MCF 10A (cell line): ENCODE results near the gene PVALEF. TPM values are rescaled to one million over a fixed set of nuclear protein-coding genes. Genes with fewer than 3 reads are reported as not detected.

ENCODE experiments used
- BruUV-seq: library from RNA; stranded (reverse); fragments of 400-500 nt; replicated peaks from 2 replicates; lab custom pipeline; 2021; lab: Mats Ljungman, UMichigan
- CTCF ChIA-PET: fragments of 300-600 bp; sonication (Branson Sonifier 250); formaldehyde crosslinking; extraction: SDS; loops from one replicate; lab custom pipeline; 2021; ENCODE audit warnings: antibody characterized with exemption, inconsistent platforms; lab: Yijun Ruan, JAX
- POLR2A ChIA-PET: fragments of 300-600, 350-650 bp; sonication (Branson Sonifier 250); formaldehyde crosslinking; extraction: SDS; loops from one replicate; lab custom pipeline; 2020; ENCODE audit warnings: antibody characterized with exemption, inconsistent platforms; lab: Yijun Ruan, JAX
- DNase-seq: peaks from one replicate; pipeline ENCODE4 v3.0.0-alpha.2; 2018; ENCODE audit not compliant: unreplicated experiment
- H3K27ac Mint-ChIP-seq: one replicate; pipeline ENCODE4 v1.8.0; 2022; ENCODE audit warnings: mild to moderate bottlenecking, low read depth, mixed read lengths; ENCODE audit not compliant: unreplicated experiment
- H3K27me3 Mint-ChIP-seq: one replicate; pipeline ENCODE4 v1.8.0; 2022; ENCODE audit warnings: mixed read lengths; ENCODE audit not compliant: insufficient read depth, unreplicated experiment
- H3K36me3 Mint-ChIP-seq: one replicate; pipeline ENCODE4 v1.8.0; 2022; ENCODE audit warnings: mild to moderate bottlenecking, moderate library complexity, mixed read lengths; ENCODE audit not compliant: insufficient read depth, unreplicated experiment
- H3K4me1 Mint-ChIP-seq: one replicate; pipeline ENCODE4 v1.8.0; 2022; ENCODE audit warnings: mixed read lengths; ENCODE audit not compliant: insufficient read depth, unreplicated experiment
- H3K4me3 Mint-ChIP-seq: one replicate; pipeline ENCODE4 v1.8.0; 2022; ENCODE audit warnings: mild to moderate bottlenecking, moderate library complexity, mixed read lengths; ENCODE audit not compliant: unreplicated experiment
- H3K9me3 Mint-ChIP-seq: one replicate; pipeline ENCODE4 v1.8.0; 2022; ENCODE audit warnings: mixed read lengths; ENCODE audit not compliant: unreplicated experiment
- CTCF ChIP-seq: fragments of 200-600 bp; IDR thresholded peaks from one replicate; pipeline ENCODE4 v1.8.0; 2022; ENCODE audit warnings: antibody characterized with exemption, mild to moderate bottlenecking; ENCODE audit not compliant: unreplicated experiment
- intact Hi-C: fragments of 100-400 bp; cut with micrococcal nuclease; formaldehyde crosslinking; loops from 2 replicates; pipeline ENCODE4 v1.14.1; 2022
- total RNA-seq: library from RNA; stranded (reverse); gene quantifications from 2 replicates; pipeline ENCODE4 v1.2.3, GENCODE V29; 2022

Gene PVALEF
- total RNA-seq, 1 experiment from 2014 or later: not detected

DNA sequence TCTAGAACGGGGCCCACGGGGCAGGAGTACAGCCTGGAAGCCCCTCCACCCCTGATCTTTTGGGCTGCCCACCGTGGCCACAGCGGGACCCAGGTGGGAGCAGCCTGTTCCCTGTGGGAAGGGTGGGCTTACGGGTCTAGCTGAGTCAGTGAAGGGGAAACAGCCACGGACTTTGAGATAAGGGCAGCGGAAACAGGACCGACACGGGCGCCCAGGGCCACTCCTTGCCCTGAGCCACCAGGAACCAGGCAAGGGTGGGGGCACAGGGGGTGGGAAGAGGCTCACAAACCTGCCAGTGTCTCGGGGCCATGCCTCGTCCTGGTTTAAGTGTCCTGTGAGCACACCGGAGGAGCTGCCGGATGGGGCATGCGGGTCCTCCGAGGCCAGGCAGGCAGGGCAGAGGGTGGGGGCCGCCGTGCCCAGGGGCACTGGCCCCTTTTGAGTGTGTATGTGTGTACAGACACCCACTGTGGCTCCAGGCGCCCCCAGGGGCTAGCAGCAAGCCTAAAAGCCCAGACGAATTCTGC lies 47.6 kb upstream of the PVALEF start:
- no peak overlapping the region for H3K4me3 Mint-ChIP-seq
- POLR2A ChIA-PET: interaction anchor here (0.7 kb wide), 1 partner anchor 11 kb away, joined by 3 read pairs; no protein-coding TSS in a partner anchor
- intact Hi-C loops: no loop called here
- H3K4me1 Mint-ChIP-seq: peaks cover 12% of the 10 kb centered on the region
- CTCF ChIA-PET: interaction anchor here (1.0 to 1.7 kb wide), 2 partner anchors 18 to 19 kb away, joined by 3 to 4 read pairs; no protein-coding TSS in a partner anchor
- no peak for DNase-seq
- peaks cover 27% of the 10 kb centered on the region for H3K36me3 Mint-ChIP-seq
- peak overlapping the region; percentile 75 for H3K27ac Mint-ChIP-seq
- no peak for TF ChIP-seq CTCF
- no peaks in the 10 kb centered on the region for H3K27me3 Mint-ChIP-seq
- TSS peak; percentile 42 for BruUV-seq
- H3K9me3 Mint-ChIP-seq: no peaks in the 10 kb centered on the region

- no peaks in the 10 kb centered on the region for H3K27me3 Mint-ChIP-seq
- peak overlapping the region; percentile 84 for H3K4me3 Mint-ChIP-seq
- BruUV-seq: no TSS peak
- peaks cover 30% of the 10 kb centered on the region for H3K36me3 Mint-ChIP-seq
- POLR2A ChIA-PET: interaction anchor here (0.7 to 1.2 kb wide), 5 partner anchors 11 to 82 kb away, joined by 3 to 7 read pairs (median 5); no protein-coding TSS in a partner anchor
- H3K27ac Mint-ChIP-seq: peak overlapping the region; percentile 87
- DNase-seq: no peak
- no peaks in the 10 kb centered on the region for H3K9me3 Mint-ChIP-seq
- intact Hi-C loops: no loop called here
- TF ChIP-seq CTCF: no peak
- CTCF ChIA-PET: interaction anchor here (1.0 kb wide), 1 partner anchor 18 kb away, joined by 3 read pairs; no protein-coding TSS in a partner anchor
- H3K4me1 Mint-ChIP-seq: peaks cover 12% of the 10 kb centered on the region
Observed at GRCh38 chr17:81118308-81119221, 46.7 kb upstream of the PVALEF start.

DNA sequence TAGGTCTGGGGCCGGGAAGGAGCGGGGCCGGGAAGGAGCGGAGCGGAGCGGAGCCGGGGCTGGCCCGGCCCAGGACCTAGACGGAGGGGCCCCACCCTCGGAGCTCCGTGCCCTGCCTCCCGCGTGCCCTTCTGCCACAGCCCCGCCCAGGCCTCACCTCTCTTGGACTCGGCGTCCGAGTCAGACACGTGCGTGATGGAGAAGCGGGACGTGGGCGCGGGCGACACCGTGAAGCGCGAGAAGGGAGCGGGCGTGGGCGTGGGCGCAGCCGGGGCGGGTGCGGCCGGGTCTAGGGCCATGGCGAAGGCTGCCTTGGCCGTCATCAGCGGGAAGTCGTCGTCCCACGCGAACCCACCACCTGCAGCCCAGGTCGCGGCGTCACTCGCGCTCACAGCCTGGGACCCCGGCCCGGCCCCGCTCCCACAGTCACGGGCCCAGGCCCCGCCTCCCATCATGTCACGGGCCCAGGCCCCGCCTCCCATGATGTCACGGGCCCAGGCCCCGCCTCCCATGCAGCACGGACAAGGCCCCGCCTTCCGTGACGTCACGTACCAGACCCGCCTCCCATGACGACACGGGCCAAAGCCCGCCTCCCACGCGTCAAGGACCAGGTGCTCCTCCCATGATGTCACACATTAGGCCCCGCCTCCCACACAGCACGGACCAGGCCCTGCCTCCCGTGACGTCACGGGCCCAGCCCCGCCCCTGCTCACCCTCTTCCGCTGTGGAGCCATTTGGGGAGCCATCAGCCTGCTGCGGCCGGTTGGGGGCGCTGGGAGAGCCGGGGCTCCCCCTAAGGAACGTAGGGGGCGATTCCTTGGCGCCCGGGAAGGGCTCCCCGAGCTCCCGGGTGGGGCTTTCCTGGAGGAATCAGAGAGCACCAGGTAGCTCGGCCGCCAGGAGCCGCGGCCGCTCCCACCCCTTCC lies 45.8 kb upstream of the PVALEF start:
- CTCF ChIA-PET: interaction anchor here (1.1 to 1.3 kb wide), 2 partner anchors 14 to 16 kb away, joined by 4 read pairs; no protein-coding TSS in a partner anchor
- intact Hi-C loops: no loop called here

More for the DNA sequence above, 45.8 kb upstream of the PVALEF start:
- H3K9me3 Mint-ChIP-seq: no peaks in the 10 kb centered on the region
- POLR2A ChIA-PET: interaction anchor here (0.6 to 1.2 kb wide), 7 partner anchors 8 to 120 kb away, joined by 3 to 7 read pairs (median 5); partner anchors contain the start of genes NDUFAF8 and TEPSIN
- H3K4me1 Mint-ChIP-seq: peaks cover 12% of the 10 kb centered on the region
- peak overlapping the region; percentile 84 for H3K4me3 Mint-ChIP-seq
- H3K36me3 Mint-ChIP-seq: peaks cover 23% of the 10 kb centered on the region
- H3K27me3 Mint-ChIP-seq: no peaks in the 10 kb centered on the region
- H3K27ac Mint-ChIP-seq: peak overlapping the region; percentile 87
- peak; percentile 70 for TF ChIP-seq CTCF
- peak; percentile 98 for DNase-seq
- no TSS peak for BruUV-seq
